K562 (cell line): ENCODE data around the gene SCYL1. TPM values are rescaled to one million over a fixed set of nuclear protein-coding genes. Genes with fewer than 3 reads are reported as not detected.

Experiments
- ATAC-seq: fragments of 200-7000 bp; cut with Tn5 transposase; 3 replicates; pipeline ENCODE4 v1.9.1; 2020; ENCODE audit warnings: moderate library complexity
- BruUV-seq: library from RNA; stranded (reverse); fragments of 400-500 nt; replicated peaks from 2 replicates; lab custom pipeline; 2021; lab: Mats Ljungman, UMichigan
- CTCF ChIA-PET: fragments of 300-600 bp; formaldehyde crosslinking; extraction: SDS; loops from one replicate; lab custom pipeline; 2021; ENCODE audit warnings: low intra/inter-chr PET ratio; lab: Yijun Ruan, JAX
- POLR2A ChIA-PET: fragments of 300-600, 350-650 bp; sonication (Branson Sonifier 250); formaldehyde crosslinking; extraction: SDS; loops from one replicate; lab custom pipeline; 2021; ENCODE audit warnings: antibody characterized with exemption, inconsistent platforms; lab: Yijun Ruan, JAX
- DNase-seq, 4 experiments: peaks; one replicate each; pipeline versions ENCODE4 v3.0.0 to v3.0.0-alpha.2; 2011 to 2018; ENCODE audit warnings: low spot score in 3 of 4, mixed read lengths in 3 of 4; ENCODE audit errors: extremely low read depth in 1 of 4
- FAIRE-seq: peaks from 2 replicates; lab custom pipeline; 2011; peaks lifted over from hg19 to GRCh38; lab: Jason Lieb, UNC
- H2AFZ ChIP-seq: 2 replicates; pipeline ENCODE4 v1.6.0; 2011; ENCODE audit warnings: low read depth, low read length, control low read depth, inconsistent platforms
- H3K27ac ChIP-seq: fragments of 200-600 bp; 3 replicates; pipeline ENCODE4 v1.8.0; 2011; ENCODE audit warnings: low read depth, mild to moderate bottlenecking, control low read depth, inconsistent platforms, low read length, moderate library complexity, mixed read lengths; ENCODE audit errors: extremely low read depth
- H3K27me3 ChIP-seq, 2 experiments: fragments of 300-600 bp in 1 of 2; 2 replicates in 1 of 2; 3 replicates in 1 of 2; pipeline versions ENCODE4 v1.6.0 to v1.8.0; 2011; ENCODE audit warnings: inconsistent platforms in 2 of 2, low read length in 2 of 2, mild to moderate bottlenecking in 1 of 2, mixed read lengths in 1 of 2, moderate library complexity in 1 of 2; ENCODE audit not compliant: control insufficient read depth in 2 of 2, insufficient read depth in 2 of 2
- H3K36me3 ChIP-seq: fragments of 300-600 bp; 3 replicates; pipeline ENCODE4 v1.8.0; 2011; ENCODE audit warnings: mild to moderate bottlenecking, low read length, inconsistent platforms; ENCODE audit not compliant: control insufficient read depth, insufficient read depth
- H3K4me1 ChIP-seq, 2 experiments: fragments of 200-600 bp in 1 of 2; replicated peaks in 1 of 2; 2 replicates in 1 of 2; 3 replicates in 1 of 2; pipeline versions ENCODE4 v1.5.1 to v1.8.0; 2011; ENCODE audit warnings: inconsistent platforms in 2 of 2, low read length in 2 of 2, mild to moderate bottlenecking in 1 of 2, mixed read lengths in 1 of 2, moderate library complexity in 1 of 2; ENCODE audit not compliant: control insufficient read depth in 2 of 2, insufficient read depth in 2 of 2
- H3K4me2 ChIP-seq: 2 replicates; pipeline ENCODE4 v1.6.1; 2011; ENCODE audit warnings: low read length, control low read depth, inconsistent platforms, mixed read lengths; ENCODE audit not compliant: insufficient read depth
- H3K4me3 ChIP-seq: fragments of 200-600 bp; sonication (generic), shearing (Covaris generic); 2 replicates; pipeline ENCODE4 v1.5.1; 2016; ENCODE audit warnings: control low read depth, inconsistent platforms
- H3K79me2 ChIP-seq: fragments of 200-600 bp; 3 replicates; pipeline ENCODE4 v1.8.0; 2011; ENCODE audit warnings: low read length, inconsistent platforms; ENCODE audit not compliant: control insufficient read depth, insufficient read depth
- H3K9ac ChIP-seq, 2 experiments: 2 replicates each; pipeline versions ENCODE4 v1.6.0 to v1.6.1; 2011; ENCODE audit warnings: low read depth in 2 of 2, low read length in 2 of 2, control low read depth in 1 of 2, inconsistent platforms in 1 of 2, mild to moderate bottlenecking in 1 of 2, mixed read lengths in 1 of 2; ENCODE audit not compliant: insufficient read depth in 1 of 2
- H3K9me1 ChIP-seq: one replicate; pipeline ENCODE4 v1.6.0; 2011; ENCODE audit warnings: inconsistent platforms, mild to moderate bottlenecking, low read length, moderate library complexity; ENCODE audit not compliant: control insufficient read depth, insufficient read depth
- H3K9me3 ChIP-seq: replicated peaks from 2 replicates; pipeline ENCODE4 v1.5.1; 2011; ENCODE audit warnings: low read depth, low read length, inconsistent platforms; ENCODE audit not compliant: control insufficient read depth, insufficient read depth
- H4K20me1 ChIP-seq: replicated peaks from 2 replicates; pipeline ENCODE4 v1.6.1; 2011; ENCODE audit warnings: low read length, inconsistent platforms, mixed read lengths; ENCODE audit not compliant: control insufficient read depth, insufficient read depth
- DACH1 ChIP-seq: fragments of 450-650 bp; IDR thresholded peaks from 2 replicates; pipeline ENCODE4 v1.6.1; 2018; ENCODE audit not compliant: partially characterized antibody
- FOXP1 ChIP-seq: sonication (generic); formaldehyde crosslinking; IDR thresholded peaks from 2 replicates; pipeline ENCODE4 v1.8.0; 2022; ENCODE audit warnings: mild to moderate bottlenecking, missing genetic modification reagents
- LARP7 ChIP-seq: fragments of 450-650 bp; IDR thresholded peaks from 2 replicates; pipeline ENCODE4 v1.6.1; 2016
- MTA2 ChIP-seq: fragments of 450-650 bp; IDR thresholded peaks from 2 replicates; pipeline ENCODE4 v1.6.1; 2016; ENCODE audit warnings: low read depth
- MYBL2 ChIP-seq, 2 experiments: fragments of 450-650 bp in 1 of 2; sonication (generic) in 1 of 2; formaldehyde crosslinking in 1 of 2; IDR thresholded peaks; 2 replicates each; pipeline versions ENCODE4 v1.6.1 to v1.8.1; 2017 to 2022; ENCODE audit warnings: borderline replicate concordance in 1 of 2, inconsistent platforms in 1 of 2, low read depth in 1 of 2, mild to moderate bottlenecking in 1 of 2, missing genetic modification reagents in 1 of 2, moderate library complexity in 1 of 2
- PTTG1 ChIP-seq: fragments of 450-650 bp; IDR thresholded peaks from 2 replicates; pipeline ENCODE4 v1.6.1; 2016; ENCODE audit warnings: low read depth, mild to moderate bottlenecking, missing genetic modification characterization, missing compliant biosample characterization
- RAD21 ChIP-seq, 2 experiments: fragments of 250-450 bp in 1 of 2; fragments of 450-650 bp in 1 of 2; sonication (Bioruptor Pico) in 1 of 2; formaldehyde crosslinking in 1 of 2; IDR thresholded peaks in 1 of 2; conservative IDR thresholded peaks in 1 of 2; 2 replicates each; pipeline versions ENCODE4 v1.4.0 to v1.8.0; 2020 to 2022; ENCODE audit warnings: mild to moderate bottlenecking in 2 of 2, moderate library complexity in 1 of 2
- RBFOX2 ChIP-seq: fragments of 200-400 bp; formaldehyde crosslinking; IDR thresholded peaks from 2 replicates; pipeline ENCODE4 v1.6.1; 2017; ENCODE audit warnings: low read depth, mild to moderate bottlenecking, low read length, moderate library complexity
- TRIM24 ChIP-seq, 2 experiments: fragments of 450-650 bp; IDR thresholded peaks; 2 replicates each; pipeline ENCODE4 v1.6.1; 2016
- WGBS: fragments of 100-300 bp; shearing (Covaris generic); methylation state at CpG from one replicate; pipeline ENCODE4 v1.1.6; 2016; ENCODE audit warnings: low coverage, mixed read lengths; ENCODE audit not compliant: insufficient coverage; ENCODE audit errors: missing lambda C conversion rate; 5-methylcytosine and 5-hydroxymethylcytosine counted together
- in situ Hi-C: fragments of 300-500 bp; cut with MboI; formaldehyde crosslinking; loops from 4 replicates; pipeline ENCODE4 v1.15.0; 2018; ENCODE audit warnings: inconsistent platforms, mixed read lengths
- intact Hi-C: fragments of 100-400 bp; cut with micrococcal nuclease; formaldehyde crosslinking; loops from 2 replicates; pipeline ENCODE4 v1.14.2; 2022
- polyA plus RNA-seq, 8 experiments: library from polyadenylated mRNA; depleted of rRNA in 4 of 8; stranded (reverse) in 5 of 8; unstranded in 3 of 8; fragments of >200 nt; fragmentation: Nextera tagmentation in 2 of 8; fragmentation: Illumina TruSeq in 1 of 8; extraction: Ambion mirVana in 2 of 8; extraction: Trizol in 1 of 8; gene quantifications; 2 replicates each; pipeline versions ENCODE4 v1.2.1 to v1.2.3, GENCODE V29; 2011 to 2014; ENCODE audit warnings: inconsistent platforms in 1 of 8, missing spikeins in 1 of 8
- total RNA-seq, 7 experiments: library from RNA; depleted of rRNA in 6 of 7; stranded (reverse); fragments of >200 nt in 6 of 7; fragmentation: Illumina TruSeq in 2 of 7; extraction: Trizol in 2 of 7; gene quantifications; 2 replicates each; pipeline versions ENCODE4 v1.2.1 to v1.2.3, GENCODE V29; 2011 to 2021; ENCODE audit warnings: low replicate concordance in 1 of 7
- TF ChIP-seq, protein P1 (sequence below): sonication (generic); formaldehyde crosslinking; IDR thresholded peaks from 2 replicates; pipeline ENCODE4 v1.8.1; 2023; ENCODE audit warnings: mild to moderate bottlenecking, missing genetic modification reagents
- TF ChIP-seq, protein P2 (sequence below): sonication (generic); formaldehyde crosslinking; IDR thresholded peaks from 2 replicates; pipeline ENCODE4 v1.9.0; 2022; ENCODE audit warnings: mild to moderate bottlenecking, missing genetic modification reagents
- TF ChIP-seq, protein P3 (sequence below): fragments of 450-650 bp; IDR thresholded peaks from 2 replicates; pipeline ENCODE4 v1.6.1; 2017; ENCODE audit warnings: antibody characterized with exemption, mild to moderate bottlenecking
- TF ChIP-seq, protein P4 (sequence below): sonication (generic); formaldehyde crosslinking; IDR thresholded peaks from 2 replicates; pipeline ENCODE4 v1.5.0; 2020; ENCODE audit warnings: missing genetic modification reagents

The SCYL1 gene
- total and polyA plus RNA-seq, 9 of the 15 experiments (the other 6 are each of a cell fraction or from before 2014, with no cell fraction given): 1.9 to 145 (median 57.6) TPM

DNA sequence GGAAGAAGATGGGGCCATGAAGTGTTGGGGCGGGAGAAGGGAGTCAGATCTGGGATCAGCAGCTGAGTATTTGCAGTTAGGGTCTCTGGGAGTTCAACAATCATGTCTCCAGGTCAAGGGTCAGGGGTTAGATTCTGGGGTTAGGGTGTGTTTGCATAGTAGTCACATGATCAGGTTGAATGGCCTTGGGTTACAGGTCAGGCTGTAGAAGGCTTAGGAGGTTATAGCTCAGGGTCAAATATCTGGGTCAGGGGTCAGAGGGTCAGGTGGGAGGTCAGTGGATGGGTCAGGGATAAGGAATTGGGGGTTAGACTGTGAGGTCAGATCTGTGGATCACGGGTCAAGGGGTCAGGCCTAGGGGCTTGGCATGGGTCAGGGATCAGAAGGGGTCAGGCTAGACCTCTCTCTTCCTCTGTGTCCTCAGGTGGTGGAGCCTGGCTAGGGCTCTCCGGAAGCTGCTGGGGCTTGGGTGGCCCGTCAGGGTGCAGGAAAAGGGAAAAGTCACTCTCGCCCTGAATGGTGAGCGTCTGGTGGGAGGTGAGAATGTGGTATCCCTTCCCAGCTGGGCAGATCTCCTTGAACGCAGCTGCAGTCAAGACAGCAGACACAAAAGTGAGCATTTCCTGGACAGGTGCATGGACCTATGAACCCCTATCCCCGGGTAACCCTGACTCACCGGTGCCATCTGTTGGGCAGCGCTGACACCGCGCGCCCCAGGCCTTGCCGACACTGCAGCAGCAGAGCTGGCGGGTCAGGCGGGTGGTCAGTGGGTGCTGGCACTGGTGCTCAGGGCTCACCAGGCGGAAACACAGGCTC lies 26.9 kb downstream of the SCYL1 start:
- no peaks in the 10 kb centered on the region for H3K36me3 ChIP-seq
- no peak overlapping the region for H3K4me3 ChIP-seq
- peak overlapping the region; percentile 72 for H3K4me2 ChIP-seq
- H3K27ac ChIP-seq: peak overlapping the region; percentile 37; the same call in 1 of the 3 replicates
- peak overlapping the region in 1 of 2 experiments; percentile 43; a peak in 1 of 4 replicates for H3K9ac ChIP-seq
- H4K20me1 ChIP-seq: 0 out of 2 replicates have a peak, but pooled peaks cover 8% of the 10 kb centered on the region
- H2AFZ ChIP-seq: no peak overlapping the region
- FAIRE-seq (no peak), DNase-seq (peak in 3 of 4 experiments; percentile 46 to 79 (median 54)), ATAC-seq (peak; percentile 58)
- BruUV-seq: no TSS peak
- in situ Hi-C loops: no loop called here
- WGBS: 56% methylated on average over 15 of the region's 17 CpGs
- no peaks in the 10 kb centered on the region for H3K27me3 ChIP-seq
- CTCF ChIA-PET: no interaction called here
- no peaks in the 10 kb centered on the region for H3K9me1 ChIP-seq
- POLR2A ChIA-PET: interaction anchor here (0.6 to 2.8 kb wide), 11 partner anchors 10 to 241 kb away, joined by 3 to 16 read pairs (median 4); partner anchors contain the start of gene MALAT1
- H3K9me3 ChIP-seq: no peaks in the 10 kb centered on the region
- intact Hi-C loops: no loop called here
- H3K4me1 ChIP-seq: peaks cover 48 to 84% of the 10 kb centered on the region in 2 experiments
- H3K79me2 ChIP-seq: no peaks in the 10 kb centered on the region
- TF ChIP-seq FOXP1 (CRISPR knock-in tag) (0 out of 2 replicates have a peak, but pooled peaks have one; percentile 21), MTA2 (peak; percentile 40), PTTG1 (tag) (no peak), MYBL2 (IDR thresholded peaks at IDR 0.05; ENCODE audit: low read depth) (no peak), MYBL2 (CRISPR knock-in tag; IDR thresholded peaks at IDR 0.05; ENCODE audit: borderline replicate concordance) (no peak), DACH1 (peak; percentile 11), RBFOX2 (peak; percentile 29), RAD21 (CRISPR knock-in tag; conservative IDR thresholded peaks at IDR 0.05 in 1 of 2, IDR thresholded peaks at IDR 0.05 in 1 of 2) (peak in 1 of 2 experiments; percentile 40; a peak in 2 of 4 replicates), TRIM24 (IDR thresholded peaks at IDR 0.05) (peak; percentile 47 to 68; a peak in 3 of 4 replicates), LARP7 (peak; percentile 85; the same call in 1 of the 2 replicates)
- TF ChIP-seq, protein P1, sequence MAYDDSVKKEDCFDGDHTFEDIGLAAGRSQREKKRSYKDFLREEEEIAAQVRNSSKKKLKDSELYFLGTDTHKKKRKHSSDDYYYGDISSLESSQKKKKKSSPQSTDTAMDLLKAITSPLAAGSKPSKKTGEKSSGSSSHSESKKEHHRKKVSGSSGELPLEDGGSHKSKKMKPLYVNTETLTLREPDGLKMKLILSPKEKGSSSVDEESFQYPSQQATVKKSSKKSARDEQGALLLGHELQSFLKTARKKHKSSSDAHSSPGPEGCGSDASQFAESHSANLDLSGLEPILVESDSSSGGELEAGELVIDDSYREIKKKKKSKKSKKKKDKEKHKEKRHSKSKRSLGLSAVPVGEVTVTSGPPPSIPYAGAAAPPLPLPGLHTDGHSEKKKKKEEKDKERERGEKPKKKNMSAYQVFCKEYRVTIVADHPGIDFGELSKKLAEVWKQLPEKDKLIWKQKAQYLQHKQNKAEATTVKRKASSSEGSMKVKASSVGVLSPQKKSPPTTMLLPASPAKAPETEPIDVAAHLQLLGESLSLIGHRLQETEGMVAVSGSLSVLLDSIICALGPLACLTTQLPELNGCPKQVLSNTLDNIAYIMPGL (CRISPR knock-in tag): 0 out of 2 replicates have a peak, but pooled peaks have one; percentile 30
- TF ChIP-seq, protein P2, sequence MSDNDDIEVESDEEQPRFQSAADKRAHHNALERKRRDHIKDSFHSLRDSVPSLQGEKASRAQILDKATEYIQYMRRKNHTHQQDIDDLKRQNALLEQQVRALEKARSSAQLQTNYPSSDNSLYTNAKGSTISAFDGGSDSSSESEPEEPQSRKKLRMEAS: peak; percentile 22; the same call in 1 of the 2 replicates
- TF ChIP-seq, protein P3, sequence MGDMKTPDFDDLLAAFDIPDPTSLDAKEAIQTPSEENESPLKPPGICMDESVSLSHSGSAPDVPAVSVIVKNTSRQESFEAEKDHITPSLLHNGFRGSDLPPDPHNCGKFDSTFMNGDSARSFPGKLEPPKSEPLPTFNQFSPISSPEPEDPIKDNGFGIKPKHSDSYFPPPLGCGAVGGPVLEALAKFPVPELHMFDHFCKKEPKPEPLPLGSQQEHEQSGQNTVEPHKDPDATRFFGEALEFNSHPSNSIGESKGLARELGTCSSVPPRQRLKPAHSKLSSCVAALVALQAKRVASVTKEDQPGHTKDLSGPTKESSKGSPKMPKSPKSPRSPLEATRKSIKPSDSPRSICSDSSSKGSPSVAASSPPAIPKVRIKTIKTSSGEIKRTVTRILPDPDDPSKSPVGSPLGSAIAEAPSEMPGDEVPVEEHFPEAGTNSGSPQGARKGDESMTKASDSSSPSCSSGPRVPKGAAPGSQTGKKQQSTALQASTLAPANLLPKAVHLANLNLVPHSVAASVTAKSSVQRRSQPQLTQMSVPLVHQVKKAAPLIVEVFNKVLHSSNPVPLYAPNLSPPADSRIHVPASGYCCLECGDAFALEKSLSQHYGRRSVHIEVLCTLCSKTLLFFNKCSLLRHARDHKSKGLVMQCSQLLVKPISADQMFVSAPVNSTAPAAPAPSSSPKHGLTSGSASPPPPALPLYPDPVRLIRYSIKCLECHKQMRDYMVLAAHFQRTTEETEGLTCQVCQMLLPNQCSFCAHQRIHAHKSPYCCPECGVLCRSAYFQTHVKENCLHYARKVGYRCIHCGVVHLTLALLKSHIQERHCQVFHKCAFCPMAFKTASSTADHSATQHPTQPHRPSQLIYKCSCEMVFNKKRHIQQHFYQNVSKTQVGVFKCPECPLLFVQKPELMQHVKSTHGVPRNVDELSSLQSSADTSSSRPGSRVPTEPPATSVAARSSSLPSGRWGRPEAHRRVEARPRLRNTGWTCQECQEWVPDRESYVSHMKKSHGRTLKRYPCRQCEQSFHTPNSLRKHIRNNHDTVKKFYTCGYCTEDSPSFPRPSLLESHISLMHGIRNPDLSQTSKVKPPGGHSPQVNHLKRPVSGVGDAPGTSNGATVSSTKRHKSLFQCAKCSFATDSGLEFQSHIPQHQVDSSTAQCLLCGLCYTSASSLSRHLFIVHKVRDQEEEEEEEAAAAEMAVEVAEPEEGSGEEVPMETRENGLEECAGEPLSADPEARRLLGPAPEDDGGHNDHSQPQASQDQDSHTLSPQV: no peak
- TF ChIP-seq, protein P4, sequence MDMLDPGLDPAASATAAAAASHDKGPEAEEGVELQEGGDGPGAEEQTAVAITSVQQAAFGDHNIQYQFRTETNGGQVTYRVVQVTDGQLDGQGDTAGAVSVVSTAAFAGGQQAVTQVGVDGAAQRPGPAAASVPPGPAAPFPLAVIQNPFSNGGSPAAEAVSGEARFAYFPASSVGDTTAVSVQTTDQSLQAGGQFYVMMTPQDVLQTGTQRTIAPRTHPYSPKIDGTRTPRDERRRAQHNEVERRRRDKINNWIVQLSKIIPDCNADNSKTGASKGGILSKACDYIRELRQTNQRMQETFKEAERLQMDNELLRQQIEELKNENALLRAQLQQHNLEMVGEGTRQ (CRISPR knock-in tag): peak; percentile 69
